Keratinocyte (primary cell): ENCODE measurements around the gene CLCNKB.
"Not testable (repeated sequence)": the region's sequence is repeated elsewhere in the genome, so short reads cannot be mapped to it uniquely, and the experiment has no call there.

Source experiments
- CTCF ChIP-seq, 3 experiments: IDR thresholded peaks in 1 of 3; conservative IDR thresholded peaks in 1 of 3; optimal IDR thresholded peaks in 1 of 3; 2 replicates in 2 of 3; 3 replicates in 1 of 3; pipeline versions ENCODE3 to v1.5.1; 2011; ENCODE audit warnings: low read length in 3 of 3, mild to moderate bottlenecking in 3 of 3, moderate library complexity in 2 of 3, control low read depth in 1 of 3, inconsistent platforms in 1 of 3; ENCODE audit not compliant: insufficient read depth in 2 of 3; ENCODE audit errors: extremely low read depth in 1 of 3
- EZH2 ChIP-seq: IDR thresholded peaks from one replicate; pipeline ENCODE4 v1.6.1; 2012; ENCODE audit warnings: inconsistent platforms, mild to moderate bottlenecking, low read length, moderate library complexity

- not testable (repeated sequence) for TF ChIP-seq CTCF (optimal IDR thresholded peaks at IDR 0.05 in 1 of 3, IDR thresholded peaks at IDR 0.05 in 1 of 3, conservative IDR thresholded peaks at IDR 0.05 in 1 of 3; ENCODE audit: extremely low read depth in 1 of 3, insufficient read depth in 2 of 3, low read length in 3 of 3); EZH2
Measured at GRCh38 chr1:16058394-16059120, 15.0 kb downstream of the CLCNKB start.
